HEK293 (cell line): ENCODE measurements around the gene TRAPPC6A.

Experiments
- CTCF ChIP-seq: fragments of 450-650 bp; formaldehyde crosslinking; IDR thresholded peaks from 2 replicates; pipeline ENCODE4 v1.5.1; 2016; ENCODE audit warnings: missing biosample characterization, missing genetic modification characterization
- PATZ1 ChIP-seq: fragments of 450-650 bp; formaldehyde crosslinking; IDR thresholded peaks from 2 replicates; pipeline ENCODE4 v1.5.1; 2016; ENCODE audit warnings: missing biosample characterization, missing genetic modification characterization
- ZNF121 ChIP-seq: fragments of 450-650 bp; formaldehyde crosslinking; IDR thresholded peaks from 2 replicates; pipeline ENCODE4 v1.5.1; 2016; ENCODE audit warnings: missing biosample characterization, missing genetic modification characterization
- ZNF501 ChIP-seq: fragments of 450-650 bp; formaldehyde crosslinking; IDR thresholded peaks from 2 replicates; pipeline ENCODE4 v1.5.1; 2016; ENCODE audit warnings: missing biosample characterization, missing genetic modification characterization

- TF ChIP-seq ZNF501 (tag by site-specific recombination) (no peak), PATZ1 (tag by site-specific recombination) (no peak), ZNF121 (no peak), CTCF (tag by site-specific recombination) (no peak)
These were observed 5.3 kb downstream of the TRAPPC6A start for GRCh38 chr19:45172611-45173208.
